ENCODE results near the gene PCLAF. TPM values are rescaled to one million over a fixed set of nuclear protein-coding genes. Genes with fewer than 3 reads are reported as not detected.
"Not testable (repeated sequence)": the region's sequence is repeated elsewhere in the genome, so short reads cannot be mapped to it uniquely, and the experiment has no call there.

PCLAF gene
- total RNA-seq, 1 donor from 2014 or later: 8.4 TPM

GRCh38 chr15:64389036-64389435 lies 7.8 kb upstream of the PCLAF start:
- Histone ChIP-seq H3K36me3 (ENCODE audit: control insufficient read depth, insufficient read depth, low read length) (no peaks in the 10 kb centered on the region), H3K4me3 (ENCODE audit: low read depth, low read length) (no peak overlapping the region), H3K27me3 (ENCODE audit: control insufficient read depth, insufficient read depth, low read length) (no peaks in the 10 kb centered on the region)
- no peak for DNase-seq (ENCODE audit: low read depth)
- TF ChIP-seq CTCF (IDR thresholded peaks at IDR 0.05; ENCODE audit: insufficient read depth, low read length, poor library complexity, severe bottlenecking): no peak

DNA sequence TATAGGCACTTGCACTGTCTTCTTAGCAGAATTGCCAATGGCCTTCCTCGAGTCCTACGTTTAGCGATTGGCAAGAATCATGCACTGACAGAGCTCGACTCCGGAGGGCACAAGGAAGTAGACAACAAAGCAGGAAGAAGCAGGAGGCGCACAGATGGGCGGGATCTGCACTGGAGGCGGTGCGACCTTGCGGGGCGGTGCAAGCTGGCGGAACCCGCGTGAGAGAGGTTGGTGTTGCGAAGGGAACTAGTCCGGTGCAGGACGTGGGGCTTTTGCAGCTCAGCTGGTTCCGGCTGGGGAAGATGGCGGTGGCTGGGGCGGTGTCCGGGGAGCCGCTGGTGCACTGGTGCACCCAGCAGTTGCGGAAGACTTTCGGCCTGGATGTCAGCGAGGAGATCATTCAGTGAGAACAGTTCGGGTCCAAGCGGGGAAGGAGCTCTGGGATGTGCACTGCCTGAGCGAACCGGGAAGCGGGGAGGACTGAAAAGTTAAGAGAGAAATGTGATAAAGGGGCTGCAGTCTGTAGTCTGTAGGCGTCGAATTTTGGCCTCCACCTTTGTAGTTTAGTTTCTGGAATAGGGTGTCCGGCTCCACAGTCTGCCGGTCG lies 6.4 kb upstream of the PCLAF start, which contains the start of gene TRIP4:
Gene TRIP4 (plus strand): TSS at position 275 of the 607 bp plus-strand sequence. CDS start 28 bp downstream, at position 303.
- no peaks in the 10 kb centered on the region for H3K27me3 ChIP-seq (ENCODE audit: control insufficient read depth, insufficient read depth, low read length)
- TF ChIP-seq CTCF (IDR thresholded peaks at IDR 0.05; ENCODE audit: insufficient read depth, low read length, poor library complexity, severe bottlenecking): no peak
- peak within 1 kb of the TSS; percentile 95 for H3K4me3 ChIP-seq (ENCODE audit: low read depth, low read length)
- peak; percentile 85 for DNase-seq (ENCODE audit: low read depth)
- no peaks in the 10 kb centered on the region for H3K36me3 ChIP-seq (ENCODE audit: control insufficient read depth, insufficient read depth, low read length)

DNA sequence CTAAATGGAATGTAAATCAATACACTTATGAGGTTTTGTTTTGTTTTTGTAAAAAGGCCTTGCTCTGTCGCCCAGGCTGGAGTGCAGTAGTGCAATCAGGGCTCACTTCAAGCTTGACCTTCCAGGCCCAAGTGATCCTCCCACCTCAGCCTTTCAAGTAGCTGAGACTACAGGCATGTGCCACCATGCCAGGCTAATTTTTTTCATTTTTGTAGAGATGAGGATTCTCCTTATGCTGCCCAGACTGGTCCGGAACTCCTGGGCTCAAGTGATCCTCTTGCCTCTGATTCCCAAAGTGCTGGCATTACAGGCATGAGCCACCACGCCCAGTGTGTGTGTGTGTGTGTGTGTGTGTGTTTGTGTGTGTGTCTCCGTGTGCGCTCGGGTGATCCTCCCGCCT lies 5.0 kb upstream of the PCLAF start:
- Histone ChIP-seq H3K4me3 (ENCODE audit: low read depth, low read length) (no peak overlapping the region), H3K27me3 (ENCODE audit: control insufficient read depth, insufficient read depth, low read length) (no peaks in the 10 kb centered on the region), H3K36me3 (ENCODE audit: control insufficient read depth, insufficient read depth, low read length) (no peaks in the 10 kb centered on the region)
- DNase-seq (ENCODE audit: low read depth): no peak
- no peak for TF ChIP-seq CTCF (IDR thresholded peaks at IDR 0.05; ENCODE audit: insufficient read depth, low read length, poor library complexity, severe bottlenecking)

GRCh38 chr15:64383760-64384159 lies 2.5 kb upstream of the PCLAF start:
- Histone ChIP-seq H3K4me3 (ENCODE audit: low read depth, low read length) (no peak overlapping the region), H3K27me3 (ENCODE audit: control insufficient read depth, insufficient read depth, low read length) (no peaks in the 10 kb centered on the region), H3K36me3 (ENCODE audit: control insufficient read depth, insufficient read depth, low read length) (no peaks in the 10 kb centered on the region)
- no peak for TF ChIP-seq CTCF (IDR thresholded peaks at IDR 0.05; ENCODE audit: insufficient read depth, low read length, poor library complexity, severe bottlenecking)
- no peak for DNase-seq (ENCODE audit: low read depth)

GRCh38 chr15:64380130-64380870 lies 941 bp downstream of the PCLAF start:
- H3K36me3 ChIP-seq (ENCODE audit: control insufficient read depth, insufficient read depth, low read length); H3K27me3 ChIP-seq (ENCODE audit: control insufficient read depth, insufficient read depth, low read length); DNase-seq (ENCODE audit: low read depth): not testable (repeated sequence)
- H3K4me3 ChIP-seq (ENCODE audit: low read depth, low read length): peak overlapping the region; percentile 65

DNA sequence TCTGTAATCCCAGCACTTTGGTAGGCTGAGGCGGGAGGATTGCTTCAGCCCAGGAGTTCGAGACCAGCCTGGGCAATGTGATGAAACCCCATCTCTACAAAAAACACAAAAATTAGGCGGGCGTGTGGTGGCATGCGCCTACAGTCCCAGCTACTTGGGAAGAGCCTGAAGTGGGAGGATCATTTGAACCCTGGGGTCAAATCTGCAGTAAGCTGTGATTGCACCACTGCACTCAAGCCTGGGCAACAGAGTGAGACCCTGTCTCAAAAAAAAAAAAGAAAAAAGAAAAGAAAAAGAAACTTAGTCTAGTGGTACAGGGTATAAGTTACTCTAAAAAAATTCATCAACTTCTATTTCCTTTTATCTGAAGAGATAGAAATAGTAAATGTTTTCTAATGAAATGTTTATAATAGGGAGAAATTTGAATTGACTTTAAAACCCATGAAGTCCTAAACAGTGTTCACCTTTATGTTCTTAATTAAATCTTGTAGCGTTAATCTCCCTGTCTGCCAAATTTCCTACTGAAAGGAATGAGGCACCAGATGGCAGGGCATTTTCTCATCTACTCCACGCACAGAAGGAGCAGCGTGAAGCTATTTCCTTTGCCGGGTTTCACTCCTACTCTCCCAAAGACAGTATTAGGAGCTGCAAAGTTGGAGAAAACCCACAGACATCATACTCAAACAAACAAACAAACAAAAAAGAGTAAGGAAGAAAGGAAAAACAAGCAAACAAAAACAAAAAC lies 1.9 kb downstream of the PCLAF start:
- DNase-seq (ENCODE audit: low read depth): no peak
- no peak for TF ChIP-seq CTCF (IDR thresholded peaks at IDR 0.05; ENCODE audit: insufficient read depth, low read length, poor library complexity, severe bottlenecking)
- Histone ChIP-seq H3K36me3 (ENCODE audit: control insufficient read depth, insufficient read depth, low read length) (no peaks in the 10 kb centered on the region), H3K27me3 (ENCODE audit: control insufficient read depth, insufficient read depth, low read length) (no peaks in the 10 kb centered on the region), H3K4me3 (ENCODE audit: low read depth, low read length) (peak overlapping the region; percentile 20)
